Activated CD8-positive, alpha-beta T cell treated with anti-CD3 and anti-CD28 coated beads for 36 hours (primary cell): Measurements from ENCODE around the gene CACNA1E. TPM values are rescaled to one million over a fixed set of nuclear protein-coding genes. Genes with fewer than 3 reads are reported as not detected.

Experiments
- ATAC-seq: fragments of 200-7000 bp; cut with Tn5 transposase; one replicate; pipeline ENCODE4 v1.10.0; 2021; ENCODE audit warnings: mild to moderate bottlenecking, moderate library complexity
- CTCF ChIA-PET: fragments of 350-600 bp; sonication (Branson Sonifier 250); formaldehyde crosslinking; loops from one replicate; lab custom pipeline; 2021; ENCODE audit warnings: antibody characterized with exemption; lab: Charles Lee
- POLR2A ChIA-PET: fragments of 350-600 bp; sonication (Branson Sonifier 250); formaldehyde crosslinking; loops from one replicate; lab custom pipeline; 2021; ENCODE audit warnings: antibody characterized with exemption; lab: Charles Lee
- DNase-seq: peaks from one replicate; pipeline ENCODE4 v3.0.0-alpha.2; 2020
- H3K27ac Mint-ChIP-seq: one replicate; pipeline ENCODE4 v1.8.0; 2021; ENCODE audit warnings: mild to moderate bottlenecking, mixed read lengths
- H3K27me3 Mint-ChIP-seq: one replicate; pipeline ENCODE4 v1.8.0; 2021; ENCODE audit warnings: mixed read lengths
- H3K36me3 Mint-ChIP-seq: one replicate; pipeline ENCODE4 v1.8.0; 2021; ENCODE audit warnings: low read depth, mixed read lengths
- H3K4me1 Mint-ChIP-seq: one replicate; pipeline ENCODE4 v1.8.0; 2021; ENCODE audit warnings: low read depth, mixed read lengths
- H3K4me3 Mint-ChIP-seq: one replicate; pipeline ENCODE4 v1.8.0; 2021; ENCODE audit warnings: mild to moderate bottlenecking, moderate library complexity, mixed read lengths
- H3K9me3 Mint-ChIP-seq: one replicate; pipeline ENCODE4 v1.8.0; 2021; ENCODE audit warnings: mixed read lengths
- intact Hi-C: fragments of 100-400 bp; cut with micrococcal nuclease; formaldehyde crosslinking; loops from one replicate; pipeline ENCODE4 v1.10.0; 2022
- total RNA-seq, 2 experiments: library from RNA; stranded (reverse); gene quantifications; one replicate each; pipeline ENCODE4 v1.2.3, GENCODE V29; 2021
- TF ChIP-seq, protein P1 (sequence below): fragments of 200-600 bp; IDR thresholded peaks from one replicate; pipeline ENCODE4 v1.8.0; 2022; ENCODE audit warnings: antibody characterized with exemption, mild to moderate bottlenecking

The CACNA1E gene
- total RNA-seq, 2 experiments from 2014 or later, result not detected

DNA sequence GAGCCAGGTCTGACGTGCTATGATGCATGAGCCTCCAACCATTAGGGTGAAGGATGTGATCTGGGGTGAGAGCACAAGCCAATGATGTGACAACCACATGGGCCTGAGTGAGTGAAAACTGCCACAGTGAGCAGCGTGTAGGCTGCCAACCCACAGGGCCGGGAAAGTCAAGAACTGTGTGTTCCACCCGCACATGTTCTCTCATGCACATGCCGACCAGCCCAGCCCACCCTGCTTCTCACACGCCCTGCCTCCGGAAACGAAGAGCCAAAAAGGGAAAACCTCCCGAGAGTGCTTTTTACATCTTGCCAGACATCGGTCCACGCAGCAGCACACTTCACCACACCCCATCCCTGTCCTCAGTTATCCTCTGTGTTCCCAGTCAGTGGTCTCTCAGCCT lies 197.0 kb downstream of the CACNA1E start:
- CTCF ChIA-PET, result no interaction called here
- Mint-ChIP-seq H3K36me3 (no peaks in the 10 kb centered on the region), H3K4me3 (no peak overlapping the region), H3K27me3 (peaks cover 8% of the 10 kb centered on the region), H3K4me1 (no peaks in the 10 kb centered on the region), H3K27ac (no peak overlapping the region), H3K9me3 (no peaks in the 10 kb centered on the region)
- intact Hi-C loops, result no loop called here
- DNase-seq, result no peak
- POLR2A ChIA-PET, result no interaction called here
- TF ChIP-seq, protein P1, sequence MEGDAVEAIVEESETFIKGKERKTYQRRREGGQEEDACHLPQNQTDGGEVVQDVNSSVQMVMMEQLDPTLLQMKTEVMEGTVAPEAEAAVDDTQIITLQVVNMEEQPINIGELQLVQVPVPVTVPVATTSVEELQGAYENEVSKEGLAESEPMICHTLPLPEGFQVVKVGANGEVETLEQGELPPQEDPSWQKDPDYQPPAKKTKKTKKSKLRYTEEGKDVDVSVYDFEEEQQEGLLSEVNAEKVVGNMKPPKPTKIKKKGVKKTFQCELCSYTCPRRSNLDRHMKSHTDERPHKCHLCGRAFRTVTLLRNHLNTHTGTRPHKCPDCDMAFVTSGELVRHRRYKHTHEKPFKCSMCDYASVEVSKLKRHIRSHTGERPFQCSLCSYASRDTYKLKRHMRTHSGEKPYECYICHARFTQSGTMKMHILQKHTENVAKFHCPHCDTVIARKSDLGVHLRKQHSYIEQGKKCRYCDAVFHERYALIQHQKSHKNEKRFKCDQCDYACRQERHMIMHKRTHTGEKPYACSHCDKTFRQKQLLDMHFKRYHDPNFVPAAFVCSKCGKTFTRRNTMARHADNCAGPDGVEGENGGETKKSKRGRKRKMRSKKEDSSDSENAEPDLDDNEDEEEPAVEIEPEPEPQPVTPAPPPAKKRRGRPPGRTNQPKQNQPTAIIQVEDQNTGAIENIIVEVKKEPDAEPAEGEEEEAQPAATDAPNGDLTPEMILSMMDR, result no peak
- ATAC-seq, result no peak

DNA sequence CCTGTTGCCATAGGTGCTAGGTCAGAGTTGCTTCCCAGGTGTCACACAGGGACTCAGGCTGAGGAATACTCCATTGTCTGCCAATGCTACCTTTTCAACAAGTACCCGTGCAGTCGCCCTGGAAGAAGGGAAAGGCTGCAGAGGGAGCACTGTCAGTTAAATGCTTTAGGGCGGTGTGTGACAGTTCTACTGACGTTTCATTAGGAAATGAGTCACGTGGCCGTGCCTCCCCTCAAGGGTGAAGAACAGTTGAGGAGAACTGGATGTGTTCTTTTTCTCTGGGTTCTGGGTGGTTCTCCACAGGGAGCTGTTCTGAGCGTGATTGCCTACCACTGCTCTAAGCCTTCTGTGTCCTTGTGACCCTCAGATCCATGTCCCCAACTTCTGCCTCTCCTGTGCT lies 197.6 kb downstream of the CACNA1E start:
- Mint-ChIP-seq H3K36me3 (no peaks in the 10 kb centered on the region), H3K4me1 (no peaks in the 10 kb centered on the region), H3K27me3 (peaks cover 8% of the 10 kb centered on the region), H3K4me3 (no peak overlapping the region), H3K9me3 (no peaks in the 10 kb centered on the region), H3K27ac (no peak overlapping the region)
- ChIA-PET CTCF (no interaction called here), POLR2A (no interaction called here)
- DNase-seq (no peak), ATAC-seq (no peak)
- TF ChIP-seq, protein P1, result no peak
- intact Hi-C loops, result no loop called here

DNA sequence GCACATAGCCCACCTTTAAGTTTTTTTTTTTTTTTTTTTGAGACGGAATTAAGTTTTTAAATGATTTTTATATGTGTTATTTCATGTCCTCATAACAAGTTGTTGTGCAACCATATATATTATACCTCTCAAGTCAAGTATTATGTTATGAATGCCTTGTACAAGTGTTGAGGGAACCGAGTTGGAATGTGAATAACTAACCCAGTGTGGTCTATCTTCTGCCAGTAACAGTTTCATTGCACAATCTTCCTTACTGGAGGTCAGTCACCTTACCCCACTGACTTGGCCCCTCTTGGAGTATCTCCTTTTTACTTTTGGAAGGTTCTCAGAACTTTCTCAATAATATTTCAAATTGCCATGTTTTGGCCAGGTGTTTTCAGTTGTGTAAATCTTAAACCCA lies 201.9 kb downstream of the CACNA1E start:
- intact Hi-C loops, result no loop called here
- POLR2A ChIA-PET, result no interaction called here
- Mint-ChIP-seq H3K27ac (no peak overlapping the region), H3K4me1 (no peaks in the 10 kb centered on the region), H3K9me3 (no peaks in the 10 kb centered on the region), H3K36me3 (no peaks in the 10 kb centered on the region), H3K4me3 (no peak overlapping the region), H3K27me3 (peaks cover 6% of the 10 kb centered on the region)
- DNase-seq, result no peak
- ATAC-seq, result no peak
- TF ChIP-seq, protein P1, result no peak
- CTCF ChIA-PET, result no interaction called here

GRCh38 chr1:181701891-181702290 lies 218.6 kb downstream of the CACNA1E start:
- peaks cover 10% of the 10 kb centered on the region for H3K27me3 Mint-ChIP-seq
- intact Hi-C loops, result no loop called here
- no peaks in the 10 kb centered on the region for H3K9me3 Mint-ChIP-seq

DNA sequence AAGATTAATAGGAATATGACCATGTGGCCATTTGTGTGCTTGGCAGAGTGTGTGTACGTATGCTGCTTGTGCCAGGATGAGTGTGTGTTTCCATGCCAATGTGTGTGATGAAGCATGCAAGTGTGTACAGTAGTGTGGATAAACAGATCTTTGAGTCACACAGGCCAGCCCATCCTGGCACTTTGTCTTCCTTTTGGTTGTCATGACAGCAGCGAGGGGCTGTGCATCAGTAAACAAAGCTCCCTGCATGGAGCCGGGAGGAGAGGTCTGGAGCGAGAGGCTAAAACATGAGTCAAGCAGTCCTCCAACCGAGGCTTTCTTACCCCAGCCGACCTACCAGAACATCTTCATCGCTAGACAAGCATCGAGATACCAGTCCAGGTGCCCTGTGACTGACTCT lies 221.2 kb downstream of the CACNA1E start:
- ChIA-PET CTCF (no interaction called here), POLR2A (no interaction called here)
- TF ChIP-seq, protein P1, result no peak
- ATAC-seq, result no peak
- H3K27me3 Mint-ChIP-seq, result peaks cover 8% of the 10 kb centered on the region
- H3K4me1 Mint-ChIP-seq, result no peaks in the 10 kb centered on the region
- no peaks in the 10 kb centered on the region for H3K9me3 Mint-ChIP-seq
- DNase-seq, result no peak
- H3K27ac Mint-ChIP-seq, result no peak overlapping the region
- intact Hi-C loops, result no loop called here
- no peaks in the 10 kb centered on the region for H3K36me3 Mint-ChIP-seq
- H3K4me3 Mint-ChIP-seq, result no peak overlapping the region

More at GRCh38 chr1:181701891-181702290, 218.6 kb downstream of the CACNA1E start:
- TF ChIP-seq, protein P1, result no peak
- Mint-ChIP-seq H3K27ac (no peak overlapping the region), H3K36me3 (no peaks in the 10 kb centered on the region), H3K4me1 (no peaks in the 10 kb centered on the region), H3K4me3 (no peak overlapping the region)
- CTCF ChIA-PET, result no interaction called here
- no peak for DNase-seq
- POLR2A ChIA-PET, result interaction anchor here (0.6 kb wide), 1 partner anchor 116 kb away, joined by 5 read pairs; no protein-coding TSS in a partner anchor
- ATAC-seq, result no peak
